CD4-positive, alpha-beta memory T cell (primary cell): ENCODE data around the gene SNRPA. TPM values are rescaled to one million over a fixed set of nuclear protein-coding genes. Genes with fewer than 3 reads are reported as not detected.

Experiments
- CTCF ChIA-PET: fragments of 350-600 bp; sonication (Branson Sonifier 250); formaldehyde crosslinking; loops from one replicate; lab custom pipeline; 2021; ENCODE audit warnings: inconsistent platforms; ENCODE audit not compliant: partially characterized antibody; lab: Charles Lee
- POLR2A ChIA-PET: fragments of 350-600 bp; sonication (Branson Sonifier 250); formaldehyde crosslinking; loops from one replicate; lab custom pipeline; 2021; ENCODE audit not compliant: partially characterized antibody; lab: Charles Lee
- DNase-seq, 5 donors: peaks; one replicate each; pipeline versions ENCODE4 v3.0.0 to v3.0.0-alpha.2; 2020 to 2022; ENCODE audit warnings: mixed read lengths in 1 of 5
- H3K27ac ChIP-seq: one replicate; pipeline ENCODE4 v1.7.0; 2013; ENCODE audit warnings: low read depth, low read length
- H3K27me3 ChIP-seq: 2 replicates; pipeline ENCODE4 v1.7.0; 2013; ENCODE audit warnings: mild to moderate bottlenecking, low read length, moderate library complexity; ENCODE audit not compliant: insufficient read depth
- H3K36me3 ChIP-seq: 2 replicates; pipeline ENCODE4 v1.7.0; 2013; ENCODE audit warnings: mild to moderate bottlenecking, low read length, moderate library complexity; ENCODE audit not compliant: insufficient read depth
- H3K4me1 ChIP-seq: 2 replicates; pipeline ENCODE4 v1.7.0; 2013; ENCODE audit warnings: mild to moderate bottlenecking, low read length, moderate library complexity; ENCODE audit not compliant: insufficient read depth
- H3K4me3 ChIP-seq, 2 donors: one replicate each; pipeline ENCODE4 v1.7.0; 2013; ENCODE audit warnings: low read length in 2 of 2, mild to moderate bottlenecking in 1 of 2
- H3K9me3 ChIP-seq, 2 donors: one replicate each; pipeline ENCODE4 v1.7.0; 2013; ENCODE audit warnings: low read length in 2 of 2, control low read depth in 1 of 2; ENCODE audit not compliant: control insufficient read depth in 1 of 2
- H3K27ac Mint-ChIP-seq, 7 donors: one replicate each; pipeline ENCODE4 v1.8.0; 2020 to 2021; ENCODE audit warnings: mixed read lengths in 7 of 7, mild to moderate bottlenecking in 6 of 7, inconsistent platforms in 3 of 7, moderate library complexity in 3 of 7
- H3K27me3 Mint-ChIP-seq, 2 donors: one replicate each; pipeline ENCODE4 v1.8.0; 2020 to 2021; ENCODE audit warnings: mixed read lengths in 2 of 2
- H3K36me3 Mint-ChIP-seq, 2 donors: one replicate each; pipeline ENCODE4 v1.8.0; 2020 to 2021; ENCODE audit warnings: mixed read lengths in 2 of 2, inconsistent platforms in 1 of 2, mild to moderate bottlenecking in 1 of 2
- H3K4me1 Mint-ChIP-seq, 4 donors: one replicate each; pipeline ENCODE4 v1.8.0; 2020 to 2021; ENCODE audit warnings: mixed read lengths in 4 of 4, mild to moderate bottlenecking in 1 of 4
- H3K4me3 Mint-ChIP-seq, 8 donors: one replicate each; pipeline ENCODE4 v1.8.0; 2020 to 2021; ENCODE audit warnings: mixed read lengths in 8 of 8, mild to moderate bottlenecking in 7 of 8, moderate library complexity in 6 of 8, inconsistent platforms in 3 of 8
- H3K9me3 Mint-ChIP-seq, 8 donors: one replicate each; pipeline ENCODE4 v1.8.0; 2020 to 2021; ENCODE audit warnings: mixed read lengths in 8 of 8, mild to moderate bottlenecking in 5 of 8, inconsistent platforms in 3 of 8, moderate library complexity in 1 of 8
- intact Hi-C: fragments of 100-400 bp; cut with micrococcal nuclease; formaldehyde crosslinking; loops from one replicate; pipeline ENCODE4 v1.15.1; 2023
- polyA plus RNA-seq, 2 donors: library from polyadenylated mRNA; unstranded; fragments of 300-500 nt; fragmentation: Illumina TruSeq; gene quantifications; one replicate each; pipeline ENCODE4 v1.2.3, GENCODE V29; 2021
- total RNA-seq, 2 experiments: library from RNA; stranded (reverse); gene quantifications; one replicate each; pipeline ENCODE4 v1.2.3, GENCODE V29; 2021

Gene SNRPA
- total and polyA plus RNA-seq, 4 experiments from 2014 or later, result 48.8 to 95.7 (median 78.6) TPM

- intact Hi-C loops, result no loop called here
- Histone ChIP-seq H3K4me3 (no peak overlapping the region), H3K4me1 (no peaks in the 10 kb centered on the region), H3K27me3 (no peaks in the 10 kb centered on the region), H3K9me3 (no peaks in the 10 kb centered on the region), H3K27ac (no peak overlapping the region), H3K36me3 (peaks cover 2% of the 10 kb centered on the region)
- H3K4me3 Mint-ChIP-seq, result no peak overlapping the region
- DNase-seq, result peak in 1 of 5 donors; percentile 22
- peaks cover 12 to 22% of the 10 kb centered on the region in 2 donors for H3K36me3 Mint-ChIP-seq
- no peak overlapping the region for H3K27ac Mint-ChIP-seq
- no peaks in the 10 kb centered on the region for H3K4me1 Mint-ChIP-seq
- ChIA-PET POLR2A (no interaction called here), CTCF (no interaction called here)
- H3K27me3 Mint-ChIP-seq, result no peaks in the 10 kb centered on the region
- no peaks in the 10 kb centered on the region for H3K9me3 Mint-ChIP-seq
These were observed 10.9 kb upstream of the SNRPA start for GRCh38 chr19:40739871-40740703.

- Histone ChIP-seq H3K4me1 (no peaks in the 10 kb centered on the region), H3K36me3 (no peaks in the 10 kb centered on the region), H3K27ac (no peak overlapping the region), H3K9me3 (no peaks in the 10 kb centered on the region), H3K4me3 (no peak overlapping the region), H3K27me3 (no peaks in the 10 kb centered on the region)
- CTCF ChIA-PET, result no interaction called here
- peaks cover 6 to 16% of the 10 kb centered on the region in 2 donors for H3K36me3 Mint-ChIP-seq
- peak overlapping the region in 5 of 7 donors; percentile 15 to 74 (median 51) for H3K27ac Mint-ChIP-seq
- POLR2A ChIA-PET, result no interaction called here
- no peaks in the 10 kb centered on the region for H3K4me1 Mint-ChIP-seq
- no peak overlapping the region for H3K4me3 Mint-ChIP-seq
- no peaks in the 10 kb centered on the region for H3K27me3 Mint-ChIP-seq
- intact Hi-C loops, result no loop called here
- DNase-seq, result no peak
- no peaks in the 10 kb centered on the region for H3K9me3 Mint-ChIP-seq
These were observed 10.3 kb upstream of the SNRPA start for GRCh38 chr19:40740747-40741146.

DNA sequence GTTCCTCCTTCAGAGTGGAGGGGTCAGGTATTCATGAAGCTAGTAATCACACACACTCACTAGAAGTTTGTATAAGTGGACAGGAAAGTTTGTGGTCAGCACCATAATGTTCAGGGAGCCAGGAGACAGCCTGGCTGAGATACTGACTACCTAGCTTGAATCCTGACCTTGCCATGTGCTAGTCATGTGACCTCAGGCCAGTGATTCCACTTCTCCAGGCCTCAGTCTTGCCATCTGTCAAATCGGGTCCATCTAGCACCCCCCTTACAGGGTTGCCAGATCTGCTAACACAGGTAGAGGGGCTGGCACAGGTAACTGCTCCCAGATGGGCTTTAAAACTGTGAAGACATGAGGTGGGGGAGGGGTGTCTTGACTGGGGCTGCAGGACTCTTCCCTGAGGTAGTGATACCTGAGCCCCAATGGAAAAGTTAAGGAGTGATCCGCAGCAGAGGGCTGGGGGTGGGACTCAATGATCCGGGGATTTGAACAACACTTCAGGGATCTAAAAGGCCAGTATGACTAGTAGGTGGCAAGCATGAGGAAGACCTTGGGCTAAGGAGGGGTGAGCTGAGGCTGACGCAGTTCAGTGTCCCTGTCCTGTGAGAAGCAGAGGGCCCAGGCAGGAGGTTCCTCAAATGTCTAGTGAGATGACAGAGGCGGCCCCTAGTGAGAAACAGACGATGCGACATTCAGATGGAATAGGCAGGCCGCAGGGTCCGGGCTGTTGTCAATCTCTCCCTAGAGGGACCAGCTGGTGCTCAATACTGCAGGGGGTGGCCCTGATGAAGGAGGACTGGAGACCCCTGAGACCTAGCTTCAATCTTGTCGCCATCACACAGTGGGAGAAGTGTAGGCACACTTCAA is 9.2 kb upstream of the SNRPA start:
- Histone ChIP-seq H3K4me3 (no peak overlapping the region), H3K9me3 (no peaks in the 10 kb centered on the region), H3K27me3 (no peaks in the 10 kb centered on the region), H3K36me3 (no peaks in the 10 kb centered on the region), H3K4me1 (no peaks in the 10 kb centered on the region), H3K27ac (no peak overlapping the region)
- Mint-ChIP-seq H3K4me3 (no peak overlapping the region), H3K9me3 (no peaks in the 10 kb centered on the region), H3K36me3 (peaks cover 5 to 14% of the 10 kb centered on the region in 2 donors), H3K4me1 (no peaks in the 10 kb centered on the region), H3K27ac (peak overlapping the region in 5 of 7 donors; percentile 13 to 70 (median 59)), H3K27me3 (no peaks in the 10 kb centered on the region)
- peak in 1 of 5 donors; percentile 9 for DNase-seq
- intact Hi-C loops, result no loop called here
- ChIA-PET CTCF (interaction anchor here (1.2 to 1.5 kb wide), 2 partner anchors 78 to 79 kb away, joined by 6 read pairs; no protein-coding TSS in a partner anchor), POLR2A (interaction anchor here (0.8 to 1.7 kb wide), 3 partner anchors 9 to 51 kb away, joined by 3 to 6 read pairs (median 3); partner anchors contain the start of genes ACTMAP and RAB4B)

DNA sequence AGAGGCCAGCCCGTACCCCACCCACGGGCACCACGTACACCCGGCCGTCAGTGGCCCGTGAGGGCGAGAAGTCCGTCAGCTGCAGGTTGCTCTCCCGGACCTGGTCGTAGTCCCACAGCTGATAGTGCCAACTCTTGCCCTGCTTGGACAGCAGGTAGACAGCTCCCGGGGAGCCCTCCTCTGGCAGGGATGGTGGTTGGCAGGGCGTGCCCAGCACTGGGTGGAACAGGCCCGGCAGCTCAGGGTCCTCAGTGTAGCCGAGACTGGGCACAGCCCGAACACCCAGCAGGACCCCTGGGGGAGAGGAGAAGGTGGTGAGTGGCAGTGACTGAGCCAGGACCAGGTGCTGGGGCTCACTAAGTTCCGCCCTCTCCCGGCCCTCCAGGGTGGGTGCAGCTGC is 8.5 kb upstream of the SNRPA start:
- Histone ChIP-seq H3K4me1 (no peaks in the 10 kb centered on the region), H3K27me3 (no peaks in the 10 kb centered on the region), H3K9me3 (no peaks in the 10 kb centered on the region), H3K27ac (no peak overlapping the region), H3K36me3 (no peaks in the 10 kb centered on the region), H3K4me3 (no peak overlapping the region)
- H3K9me3 Mint-ChIP-seq, result no peaks in the 10 kb centered on the region
- ChIA-PET CTCF (interaction anchor here (1.2 to 1.5 kb wide), 2 partner anchors 77 to 80 kb away, joined by 6 read pairs; no protein-coding TSS in a partner anchor), POLR2A (interaction anchor here (0.8 to 1.7 kb wide), 3 partner anchors 8 to 51 kb away, joined by 3 to 6 read pairs (median 3); partner anchors contain the start of genes ACTMAP and RAB4B)
- DNase-seq, result no peak
- intact Hi-C loops, result no loop called here
- H3K4me3 Mint-ChIP-seq, result no peak overlapping the region
- H3K27me3 Mint-ChIP-seq, result no peaks in the 10 kb centered on the region
- H3K27ac Mint-ChIP-seq, result no peak overlapping the region
- H3K36me3 Mint-ChIP-seq, result peaks cover 5 to 13% of the 10 kb centered on the region in 2 donors
- H3K4me1 Mint-ChIP-seq, result no peaks in the 10 kb centered on the region

GRCh38 chr19:40742886-40743285 is 8.1 kb upstream of the SNRPA start:
- intact Hi-C loops, result no loop called here
- Mint-ChIP-seq H3K9me3 (no peaks in the 10 kb centered on the region), H3K27me3 (no peaks in the 10 kb centered on the region), H3K4me3 (no peak overlapping the region), H3K4me1 (no peaks in the 10 kb centered on the region), H3K36me3 (peaks cover 5 to 10% of the 10 kb centered on the region in 2 donors), H3K27ac (no peak overlapping the region)
- Histone ChIP-seq H3K36me3 (no peaks in the 10 kb centered on the region), H3K27me3 (no peaks in the 10 kb centered on the region), H3K27ac (no peak overlapping the region), H3K9me3 (no peaks in the 10 kb centered on the region), H3K4me1 (no peaks in the 10 kb centered on the region), H3K4me3 (no peak overlapping the region)
- ChIA-PET POLR2A (interaction anchor here (0.7 to 1.7 kb wide), 3 partner anchors 26 to 35 kb away, joined by 3 to 7 read pairs (median 6); partner anchors contain the start of genes COQ8B, ITPKC and RAB4B), CTCF (interaction anchor here (1.2 to 1.5 kb wide), 3 partner anchors 64 to 80 kb away, joined by 3 to 6 read pairs (median 6); no protein-coding TSS in a partner anchor)
- DNase-seq, result no peak

DNA sequence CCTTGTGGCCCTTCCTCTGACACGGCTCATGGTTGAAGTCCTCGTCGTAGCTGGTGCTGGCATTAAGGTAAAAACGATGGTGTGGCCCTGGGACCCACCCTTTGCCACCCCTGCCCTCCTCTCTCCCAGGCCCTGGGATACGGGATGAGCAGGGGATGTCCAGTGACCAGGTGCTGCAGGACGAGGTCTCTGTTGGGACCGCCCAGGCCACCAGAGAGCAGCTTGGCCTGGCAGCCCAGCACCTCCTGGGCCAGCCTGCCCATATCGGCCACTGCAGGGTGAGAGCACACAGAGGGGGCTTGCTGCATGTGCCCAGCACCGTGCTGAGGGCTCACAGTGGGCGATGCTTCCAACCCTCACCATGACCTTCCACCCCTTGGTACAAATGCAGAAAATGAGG is 7.1 kb upstream of the SNRPA start:
- Mint-ChIP-seq H3K27ac (peak overlapping the region in 3 of 7 donors; percentile 29 to 48 (median 36)), H3K27me3 (no peaks in the 10 kb centered on the region), H3K4me1 (no peaks in the 10 kb centered on the region), H3K9me3 (no peaks in the 10 kb centered on the region), H3K36me3 (peaks cover 1 to 6% of the 10 kb centered on the region in 2 donors), H3K4me3 (no peak overlapping the region)
- Histone ChIP-seq H3K27me3 (no peaks in the 10 kb centered on the region), H3K4me3 (no peak overlapping the region), H3K4me1 (no peaks in the 10 kb centered on the region), H3K27ac (no peak overlapping the region), H3K36me3 (no peaks in the 10 kb centered on the region), H3K9me3 (no peaks in the 10 kb centered on the region)
- DNase-seq, result peak in 1 of 5 donors; percentile 9
- ChIA-PET POLR2A (interaction anchor here (1.4 to 1.5 kb wide), 2 partner anchors 27 to 81 kb away, joined by 4 to 7 read pairs; partner anchors contain the start of genes COQ8B and ITPKC), CTCF (interaction anchor here (1.0 to 1.2 kb wide), 4 partner anchors 11 to 109 kb away, joined by 3 to 5 read pairs (median 4); no protein-coding TSS in a partner anchor)
- intact Hi-C loops, result no loop called here
